K562 (cell line): ENCODE data around the gene SNAPC2. TPM values are rescaled to one million over a fixed set of nuclear protein-coding genes. Genes with fewer than 3 reads are reported as not detected.

ENCODE experiments used
- ATF7 ChIP-seq: fragments of 450-650 bp; IDR thresholded peaks from 2 replicates; pipeline ENCODE4 v1.7.1; 2014; ENCODE audit warnings: mild to moderate bottlenecking, moderate library complexity
- BCOR ChIP-seq: fragments of 450-650 bp; IDR thresholded peaks from 2 replicates; pipeline ENCODE4 v1.6.1; 2016
- BRF2 ChIP-seq: IDR thresholded peaks from 3 replicates; pipeline ENCODE4 v1.6.1; 2011; ENCODE audit warnings: borderline replicate concordance, mild to moderate bottlenecking; ENCODE audit not compliant: insufficient read length, insufficient read depth
- E2F3 ChIP-seq: fragments of 250-450 bp; sonication (Bioruptor Pico); IDR thresholded peaks from 2 replicates; pipeline ENCODE4 v1.4.0; 2020; ENCODE audit warnings: mild to moderate bottlenecking
- ELF1 ChIP-seq: fragments of 200-800 bp; sonication (Bioruptor generic); IDR thresholded peaks from 2 replicates; pipeline ENCODE4 v1.6.1; 2016; ENCODE audit warnings: missing genetic modification characterization, missing compliant biosample characterization
- ETV1 ChIP-seq: fragments of 450-650 bp; conservative IDR thresholded peaks from 2 replicates; pipeline ENCODE4 v1.6.1; 2016; ENCODE audit warnings: missing genetic modification characterization, control low read depth, low read depth, missing compliant biosample characterization
- ETV6 ChIP-seq, 3 experiments: fragments of 150-350 bp in 1 of 3; sonication (generic) in 1 of 3; formaldehyde crosslinking in 1 of 3; IDR thresholded peaks; 2 replicates each; pipeline versions ENCODE4 v1.6.1 to v1.8.0; 2014 to 2022; ENCODE audit warnings: borderline replicate concordance in 2 of 3, low read depth in 2 of 3, antibody characterized with exemption in 1 of 3, low read length in 1 of 3, mild to moderate bottlenecking in 1 of 3, missing genetic modification reagents in 1 of 3
- FOXP1 ChIP-seq: sonication (generic); formaldehyde crosslinking; IDR thresholded peaks from 2 replicates; pipeline ENCODE4 v1.8.0; 2022; ENCODE audit warnings: mild to moderate bottlenecking, missing genetic modification reagents
- GABPA ChIP-seq: fragments of 200-800 bp; sonication (Bioruptor generic); conservative IDR thresholded peaks from 2 replicates; pipeline ENCODE4 v1.6.1; 2016; ENCODE audit warnings: low read depth, missing genetic modification characterization, missing compliant biosample characterization
- JUN ChIP-seq, 2 experiments: sonication (generic) in 1 of 2; formaldehyde crosslinking in 1 of 2; IDR thresholded peaks; 2 replicates each; pipeline versions ENCODE4 v1.6.1 to v1.8.0; 2012 to 2022; ENCODE audit warnings: borderline replicate concordance in 2 of 2, mild to moderate bottlenecking in 2 of 2, improper control_type of control experiment in 1 of 2, low read depth in 1 of 2, low read length in 1 of 2, missing genetic modification reagents in 1 of 2
- SAFB ChIP-seq: fragments of 200-400 bp; formaldehyde crosslinking; IDR thresholded peaks from 2 replicates; pipeline ENCODE4 v1.6.1; 2017; ENCODE audit warnings: low read depth, low read length, borderline replicate concordance
- SRF ChIP-seq, 2 experiments: fragments of 250-450, 450-650 bp in 1 of 2; sonication (Bioruptor Pico) in 1 of 2; sonication (generic) in 1 of 2; formaldehyde crosslinking; IDR thresholded peaks; 2 replicates each; pipeline versions ENCODE4 v1.5.0 to v1.5.1; 2020 to 2022; ENCODE audit warnings: mild to moderate bottlenecking in 1 of 2, missing genetic modification reagents in 1 of 2
- TRIM28 ChIP-seq: fragments of 450-650 bp; IDR thresholded peaks from 2 replicates; pipeline ENCODE4 v1.6.1; 2017
- ZBTB1 ChIP-seq: sonication (generic); formaldehyde crosslinking; IDR thresholded peaks from 2 replicates; pipeline ENCODE4 v1.8.1; 2023; ENCODE audit warnings: missing genetic modification reagents, low read depth, mild to moderate bottlenecking, borderline replicate concordance
- ZEB2 ChIP-seq: fragments of 450-650 bp; IDR thresholded peaks from 2 replicates; pipeline ENCODE4 v1.6.1; 2016
- ZFPM2 ChIP-seq: fragments of 250-450 bp; sonication (Bioruptor Pico); IDR thresholded peaks from 2 replicates; pipeline ENCODE4 v1.5.1; 2022; ENCODE audit warnings: mild to moderate bottlenecking
- ZNF134 ChIP-seq: fragments of 250-450 bp; sonication (Bioruptor Pico); conservative IDR thresholded peaks from 2 replicates; pipeline ENCODE4 v1.4.0; 2020
- ZNF143 ChIP-seq: sonication (generic); formaldehyde crosslinking; IDR thresholded peaks from 2 replicates; pipeline ENCODE4 v1.9.0; 2022; ENCODE audit warnings: mild to moderate bottlenecking, missing genetic modification reagents
- ZNF551 ChIP-seq: fragments of 250-450 bp; sonication (Bioruptor Pico); IDR thresholded peaks from 2 replicates; pipeline ENCODE4 v1.5.0; 2021; ENCODE audit warnings: mild to moderate bottlenecking, moderate library complexity
- polyA plus RNA-seq, 8 experiments: library from polyadenylated mRNA; depleted of rRNA in 4 of 8; stranded (reverse) in 5 of 8; unstranded in 3 of 8; fragments of >200 nt; fragmentation: Nextera tagmentation in 2 of 8; fragmentation: Illumina TruSeq in 1 of 8; extraction: Ambion mirVana in 2 of 8; extraction: Trizol in 1 of 8; gene quantifications; 2 replicates each; pipeline versions ENCODE4 v1.2.1 to v1.2.3, GENCODE V29; 2011 to 2014; ENCODE audit warnings: inconsistent platforms in 1 of 8, missing spikeins in 1 of 8
- total RNA-seq, 7 experiments: library from RNA; depleted of rRNA in 6 of 7; stranded (reverse); fragments of >200 nt in 6 of 7; fragmentation: Illumina TruSeq in 2 of 7; extraction: Trizol in 2 of 7; gene quantifications; 2 replicates each; pipeline versions ENCODE4 v1.2.1 to v1.2.3, GENCODE V29; 2011 to 2021; ENCODE audit warnings: low replicate concordance in 1 of 7
- TF ChIP-seq, protein P1 (sequence below): sonication (generic); formaldehyde crosslinking; IDR thresholded peaks from 2 replicates; pipeline ENCODE4 v1.8.0; 2022; ENCODE audit warnings: mild to moderate bottlenecking, missing genetic modification reagents
- TF ChIP-seq, protein P2 (sequence below), 2 experiments: fragments of 450-650 bp; conservative IDR thresholded peaks; 2 replicates each; pipeline ENCODE4 v1.6.1; 2017; ENCODE audit warnings: mild to moderate bottlenecking in 2 of 2, moderate library complexity in 2 of 2

The SNAPC2 gene
- total and polyA plus RNA-seq, 9 of the 15 experiments (the other 6 are each of a cell fraction or from before 2014, with no cell fraction given): 0.59 to 45.1 (median 15.3) TPM

- TF ChIP-seq ZBTB1 (CRISPR knock-in tag): no peak
- no peak for TF ChIP-seq E2F3 (CRISPR knock-in tag)
- TF ChIP-seq JUN (IDR thresholded peaks at IDR 0.05; ENCODE audit: borderline replicate concordance, low read depth, low read length): no peak
- TF ChIP-seq JUN (CRISPR knock-in tag; IDR thresholded peaks at IDR 0.05; ENCODE audit: borderline replicate concordance): no peak
- TF ChIP-seq FOXP1 (CRISPR knock-in tag): no peak; the same call in 1 of the 2 replicates
- TF ChIP-seq TRIM28: no peak
- no peak for TF ChIP-seq SAFB
- no peak for TF ChIP-seq ZEB2
- no peak for TF ChIP-seq ETV6 (IDR thresholded peaks at IDR 0.05; ENCODE audit: borderline replicate concordance in 1 of 2, low read depth in 2 of 2, low read length in 1 of 2)
- no peak for TF ChIP-seq ETV6 (CRISPR knock-in tag; IDR thresholded peaks at IDR 0.05; ENCODE audit: borderline replicate concordance)
- peak; percentile 68 for TF ChIP-seq GABPA
- 0 out of 2 replicates have a peak, but pooled peaks have one; percentile 0 for TF ChIP-seq ATF7
- TF ChIP-seq, protein P1, sequence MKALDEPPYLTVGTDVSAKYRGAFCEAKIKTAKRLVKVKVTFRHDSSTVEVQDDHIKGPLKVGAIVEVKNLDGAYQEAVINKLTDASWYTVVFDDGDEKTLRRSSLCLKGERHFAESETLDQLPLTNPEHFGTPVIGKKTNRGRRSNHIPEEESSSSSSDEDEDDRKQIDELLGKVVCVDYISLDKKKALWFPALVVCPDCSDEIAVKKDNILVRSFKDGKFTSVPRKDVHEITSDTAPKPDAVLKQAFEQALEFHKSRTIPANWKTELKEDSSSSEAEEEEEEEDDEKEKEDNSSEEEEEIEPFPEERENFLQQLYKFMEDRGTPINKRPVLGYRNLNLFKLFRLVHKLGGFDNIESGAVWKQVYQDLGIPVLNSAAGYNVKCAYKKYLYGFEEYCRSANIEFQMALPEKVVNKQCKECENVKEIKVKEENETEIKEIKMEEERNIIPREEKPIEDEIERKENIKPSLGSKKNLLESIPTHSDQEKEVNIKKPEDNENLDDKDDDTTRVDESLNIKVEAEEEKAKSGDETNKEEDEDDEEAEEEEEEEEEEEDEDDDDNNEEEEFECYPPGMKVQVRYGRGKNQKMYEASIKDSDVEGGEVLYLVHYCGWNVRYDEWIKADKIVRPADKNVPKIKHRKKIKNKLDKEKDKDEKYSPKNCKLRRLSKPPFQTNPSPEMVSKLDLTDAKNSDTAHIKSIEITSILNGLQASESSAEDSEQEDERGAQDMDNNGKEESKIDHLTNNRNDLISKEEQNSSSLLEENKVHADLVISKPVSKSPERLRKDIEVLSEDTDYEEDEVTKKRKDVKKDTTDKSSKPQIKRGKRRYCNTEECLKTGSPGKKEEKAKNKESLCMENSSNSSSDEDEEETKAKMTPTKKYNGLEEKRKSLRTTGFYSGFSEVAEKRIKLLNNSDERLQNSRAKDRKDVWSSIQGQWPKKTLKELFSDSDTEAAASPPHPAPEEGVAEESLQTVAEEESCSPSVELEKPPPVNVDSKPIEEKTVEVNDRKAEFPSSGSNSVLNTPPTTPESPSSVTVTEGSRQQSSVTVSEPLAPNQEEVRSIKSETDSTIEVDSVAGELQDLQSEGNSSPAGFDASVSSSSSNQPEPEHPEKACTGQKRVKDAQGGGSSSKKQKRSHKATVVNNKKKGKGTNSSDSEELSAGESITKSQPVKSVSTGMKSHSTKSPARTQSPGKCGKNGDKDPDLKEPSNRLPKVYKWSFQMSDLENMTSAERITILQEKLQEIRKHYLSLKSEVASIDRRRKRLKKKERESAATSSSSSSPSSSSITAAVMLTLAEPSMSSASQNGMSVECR (CRISPR knock-in tag): 0 out of 2 replicates have a peak, but pooled peaks have one; percentile 6
- 0 out of 2 replicates have a peak, but pooled peaks have one; percentile 27 for TF ChIP-seq ZNF143 (CRISPR knock-in tag)
- TF ChIP-seq, protein P2, sequence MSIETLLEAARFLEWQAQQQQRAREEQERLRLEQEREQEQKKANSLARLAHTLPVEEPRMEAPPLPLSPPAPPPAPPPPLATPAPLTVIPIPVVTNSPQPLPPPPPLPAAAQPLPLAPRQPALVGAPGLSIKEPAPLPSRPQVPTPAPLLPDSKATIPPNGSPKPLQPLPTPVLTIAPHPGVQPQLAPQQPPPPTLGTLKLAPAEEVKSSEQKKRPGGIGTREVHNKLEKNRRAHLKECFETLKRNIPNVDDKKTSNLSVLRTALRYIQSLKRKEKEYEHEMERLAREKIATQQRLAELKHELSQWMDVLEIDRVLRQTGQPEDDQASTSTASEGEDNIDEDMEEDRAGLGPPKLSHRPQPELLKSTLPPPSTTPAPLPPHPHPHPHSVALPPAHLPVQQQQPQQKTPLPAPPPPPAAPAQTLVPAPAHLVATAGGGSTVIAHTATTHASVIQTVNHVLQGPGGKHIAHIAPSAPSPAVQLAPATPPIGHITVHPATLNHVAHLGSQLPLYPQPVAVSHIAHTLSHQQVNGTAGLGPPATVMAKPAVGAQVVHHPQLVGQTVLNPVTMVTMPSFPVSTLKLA (conservative IDR thresholded peaks at IDR 0.05): 0 out of 4 replicates have a peak, but pooled peaks of 1 of the 2 experiments have one; percentile 6
- TF ChIP-seq ETV1 (tag): peak; percentile 51; the same call in 1 of the 2 replicates
- no peak for TF ChIP-seq ELF1
- TF ChIP-seq ZFPM2 (CRISPR knock-in tag): no peak
- TF ChIP-seq SRF (CRISPR knock-in tag; IDR thresholded peaks at IDR 0.05): no peak
- TF ChIP-seq ZNF551 (CRISPR knock-in tag): no peak
- TF ChIP-seq BCOR: no peak
- no peak for TF ChIP-seq BRF2
- TF ChIP-seq ZNF134 (CRISPR knock-in tag): no peak
Measured at GRCh38 chr19:7921302-7921966, 1.3 kb downstream of the SNAPC2 start (continued).
